Mononuclear cell (primary cell): ENCODE data around the gene EPHA6. TPM values are rescaled to one million over a fixed set of nuclear protein-coding genes. Genes with fewer than 3 reads are reported as not detected.

Experiments used
- H3K27me3 ChIP-seq: 2 replicates; pipeline ENCODE4 v1.6.0; 2011; ENCODE audit warnings: low read length, control low read depth; ENCODE audit not compliant: insufficient read depth
- H3K4me1 ChIP-seq: 2 replicates; pipeline ENCODE4 v1.5.1; 2011; ENCODE audit warnings: mild to moderate bottlenecking, low read length, control low read depth; ENCODE audit not compliant: insufficient read depth
- H3K4me3 ChIP-seq: 2 replicates; pipeline ENCODE4 v1.5.1; 2011; ENCODE audit warnings: mild to moderate bottlenecking, low read length, moderate library complexity
- H3K9me3 ChIP-seq: 2 replicates; pipeline ENCODE4 v1.5.1; 2011; ENCODE audit warnings: low read depth, mild to moderate bottlenecking, control low read depth, low read length
- total RNA-seq: library from RNA; depleted of rRNA; stranded (reverse); fragments of >200 nt; gene quantifications from one replicate; pipeline ENCODE4 v1.2.3, GENCODE V29; 2012

Gene EPHA6
- total RNA-seq, 1 donor: not detected

- Histone ChIP-seq H3K27me3 (no peaks in the 10 kb centered on the region), H3K4me1 (no peaks in the 10 kb centered on the region), H3K4me3 (no peak overlapping the region), H3K9me3 (no peaks in the 10 kb centered on the region)
Measured at GRCh38 chr3:97656638-97657037, 842.2 kb downstream of the EPHA6 start.

GRCh38 chr3:97658668-97659285 lies 844.4 kb downstream of the EPHA6 start:
- Histone ChIP-seq H3K4me1 (no peaks in the 10 kb centered on the region), H3K4me3 (no peak overlapping the region), H3K9me3 (no peaks in the 10 kb centered on the region), H3K27me3 (no peaks in the 10 kb centered on the region)

- no peaks in the 10 kb centered on the region for H3K9me3 ChIP-seq
- no peaks in the 10 kb centered on the region for H3K27me3 ChIP-seq
- no peaks in the 10 kb centered on the region for H3K4me1 ChIP-seq
- H3K4me3 ChIP-seq: no peak overlapping the region
Measured at GRCh38 chr3:97662264-97662663, 847.9 kb downstream of the EPHA6 start.

- Histone ChIP-seq H3K27me3 (no peaks in the 10 kb centered on the region), H3K4me1 (no peaks in the 10 kb centered on the region), H3K9me3 (no peaks in the 10 kb centered on the region), H3K4me3 (no peak overlapping the region)
Measured at GRCh38 chr3:97662762-97663161, 848.4 kb downstream of the EPHA6 start.

- Histone ChIP-seq H3K9me3 (no peaks in the 10 kb centered on the region), H3K4me1 (no peaks in the 10 kb centered on the region)
Measured at GRCh38 chr3:97665896-97666295, 851.5 kb downstream of the EPHA6 start.

GRCh38 chr3:97670952-97671351 lies 856.6 kb downstream of the EPHA6 start:
- Histone ChIP-seq H3K27me3 (no peaks in the 10 kb centered on the region), H3K9me3 (no peaks in the 10 kb centered on the region), H3K4me1 (no peaks in the 10 kb centered on the region), H3K4me3 (no peak overlapping the region)

More at GRCh38 chr3:97665896-97666295, 851.5 kb downstream of the EPHA6 start:
- Histone ChIP-seq H3K27me3 (no peaks in the 10 kb centered on the region), H3K4me3 (no peak overlapping the region)

- Histone ChIP-seq H3K4me1 (no peaks in the 10 kb centered on the region), H3K4me3 (no peak overlapping the region), H3K27me3 (no peaks in the 10 kb centered on the region), H3K9me3 (no peaks in the 10 kb centered on the region)
Measured at GRCh38 chr3:97673357-97673997, 859.1 kb downstream of the EPHA6 start.

- Histone ChIP-seq H3K27me3 (no peaks in the 10 kb centered on the region), H3K4me1 (no peaks in the 10 kb centered on the region), H3K9me3 (no peaks in the 10 kb centered on the region), H3K4me3 (no peak overlapping the region)
Measured at GRCh38 chr3:97674461-97674860, 860.1 kb downstream of the EPHA6 start.

- Histone ChIP-seq H3K9me3 (no peaks in the 10 kb centered on the region), H3K27me3 (no peaks in the 10 kb centered on the region), H3K4me1 (no peaks in the 10 kb centered on the region), H3K4me3 (no peak overlapping the region)
Measured at GRCh38 chr3:97680210-97680609, 865.8 kb downstream of the EPHA6 start.

- Histone ChIP-seq H3K4me3 (no peak overlapping the region), H3K9me3 (no peaks in the 10 kb centered on the region), H3K4me1 (no peaks in the 10 kb centered on the region), H3K27me3 (no peaks in the 10 kb centered on the region)
Measured at GRCh38 chr3:97680696-97681095, 866.3 kb downstream of the EPHA6 start.

- Histone ChIP-seq H3K4me1 (no peaks in the 10 kb centered on the region), H3K27me3 (no peaks in the 10 kb centered on the region), H3K9me3 (no peaks in the 10 kb centered on the region), H3K4me3 (no peak overlapping the region)
Measured at GRCh38 chr3:97684490-97684889, 870.1 kb downstream of the EPHA6 start.

- Histone ChIP-seq H3K4me3 (no peak overlapping the region), H3K4me1 (no peaks in the 10 kb centered on the region), H3K9me3 (no peaks in the 10 kb centered on the region), H3K27me3 (no peaks in the 10 kb centered on the region)
Measured at GRCh38 chr3:97686258-97686657, 871.9 kb downstream of the EPHA6 start.

- Histone ChIP-seq H3K27me3 (no peaks in the 10 kb centered on the region), H3K9me3 (no peaks in the 10 kb centered on the region), H3K4me1 (no peaks in the 10 kb centered on the region), H3K4me3 (no peak overlapping the region)
Measured at GRCh38 chr3:97687734-97688133, 873.3 kb downstream of the EPHA6 start.

- H3K9me3 ChIP-seq: no peaks in the 10 kb centered on the region
- H3K27me3 ChIP-seq: no peaks in the 10 kb centered on the region
- H3K4me3 ChIP-seq: no peak overlapping the region
- no peaks in the 10 kb centered on the region for H3K4me1 ChIP-seq
Measured at GRCh38 chr3:97689111-97689510, 874.7 kb downstream of the EPHA6 start.

- H3K4me1 ChIP-seq: no peaks in the 10 kb centered on the region
- H3K27me3 ChIP-seq: no peaks in the 10 kb centered on the region
- no peak overlapping the region for H3K4me3 ChIP-seq
- no peaks in the 10 kb centered on the region for H3K9me3 ChIP-seq
Measured at GRCh38 chr3:97689962-97690361, 875.6 kb downstream of the EPHA6 start.

GRCh38 chr3:97691354-97691753 lies 877.0 kb downstream of the EPHA6 start:
- H3K27me3 ChIP-seq: no peaks in the 10 kb centered on the region
- H3K4me1 ChIP-seq: no peaks in the 10 kb centered on the region
- no peak overlapping the region for H3K4me3 ChIP-seq
- no peaks in the 10 kb centered on the region for H3K9me3 ChIP-seq
